ENCODE data around the gene TNS3.

DNA sequence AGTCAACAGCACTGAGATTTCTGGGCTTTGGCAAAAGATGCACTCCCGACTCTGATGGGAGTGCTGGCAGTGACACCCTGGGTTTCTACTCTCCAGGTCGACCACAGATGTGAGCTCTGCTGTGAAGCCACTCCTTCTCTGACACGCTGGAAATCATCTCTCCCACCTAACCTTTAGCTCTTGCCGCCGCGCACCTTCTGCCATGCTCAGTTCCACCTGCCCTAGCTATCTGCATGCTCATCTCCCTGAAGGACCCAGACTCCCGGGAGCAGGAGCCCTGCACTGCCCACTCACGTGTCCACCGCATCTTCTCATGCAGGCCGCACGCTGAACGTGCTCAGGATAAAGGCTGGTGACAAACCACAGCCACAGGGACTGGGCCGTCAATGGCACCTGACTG lies 174.8 kb downstream of the TNS3 start:
- TF ChIP-seq, protein P1, sequence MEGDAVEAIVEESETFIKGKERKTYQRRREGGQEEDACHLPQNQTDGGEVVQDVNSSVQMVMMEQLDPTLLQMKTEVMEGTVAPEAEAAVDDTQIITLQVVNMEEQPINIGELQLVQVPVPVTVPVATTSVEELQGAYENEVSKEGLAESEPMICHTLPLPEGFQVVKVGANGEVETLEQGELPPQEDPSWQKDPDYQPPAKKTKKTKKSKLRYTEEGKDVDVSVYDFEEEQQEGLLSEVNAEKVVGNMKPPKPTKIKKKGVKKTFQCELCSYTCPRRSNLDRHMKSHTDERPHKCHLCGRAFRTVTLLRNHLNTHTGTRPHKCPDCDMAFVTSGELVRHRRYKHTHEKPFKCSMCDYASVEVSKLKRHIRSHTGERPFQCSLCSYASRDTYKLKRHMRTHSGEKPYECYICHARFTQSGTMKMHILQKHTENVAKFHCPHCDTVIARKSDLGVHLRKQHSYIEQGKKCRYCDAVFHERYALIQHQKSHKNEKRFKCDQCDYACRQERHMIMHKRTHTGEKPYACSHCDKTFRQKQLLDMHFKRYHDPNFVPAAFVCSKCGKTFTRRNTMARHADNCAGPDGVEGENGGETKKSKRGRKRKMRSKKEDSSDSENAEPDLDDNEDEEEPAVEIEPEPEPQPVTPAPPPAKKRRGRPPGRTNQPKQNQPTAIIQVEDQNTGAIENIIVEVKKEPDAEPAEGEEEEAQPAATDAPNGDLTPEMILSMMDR (IDR thresholded peaks at IDR 0.05): no peak
- TF ChIP-seq POLR2AphosphoS5 (IDR thresholded peaks at IDR 0.05; ENCODE audit: low read depth, low read length) (no peak; the same call in 1 of the 2 replicates), SIN3A (IDR thresholded peaks at IDR 0.05; ENCODE audit: borderline replicate concordance, insufficient read depth, low read depth, low read length) (no peak)
- TF ChIP-seq, protein P2, sequence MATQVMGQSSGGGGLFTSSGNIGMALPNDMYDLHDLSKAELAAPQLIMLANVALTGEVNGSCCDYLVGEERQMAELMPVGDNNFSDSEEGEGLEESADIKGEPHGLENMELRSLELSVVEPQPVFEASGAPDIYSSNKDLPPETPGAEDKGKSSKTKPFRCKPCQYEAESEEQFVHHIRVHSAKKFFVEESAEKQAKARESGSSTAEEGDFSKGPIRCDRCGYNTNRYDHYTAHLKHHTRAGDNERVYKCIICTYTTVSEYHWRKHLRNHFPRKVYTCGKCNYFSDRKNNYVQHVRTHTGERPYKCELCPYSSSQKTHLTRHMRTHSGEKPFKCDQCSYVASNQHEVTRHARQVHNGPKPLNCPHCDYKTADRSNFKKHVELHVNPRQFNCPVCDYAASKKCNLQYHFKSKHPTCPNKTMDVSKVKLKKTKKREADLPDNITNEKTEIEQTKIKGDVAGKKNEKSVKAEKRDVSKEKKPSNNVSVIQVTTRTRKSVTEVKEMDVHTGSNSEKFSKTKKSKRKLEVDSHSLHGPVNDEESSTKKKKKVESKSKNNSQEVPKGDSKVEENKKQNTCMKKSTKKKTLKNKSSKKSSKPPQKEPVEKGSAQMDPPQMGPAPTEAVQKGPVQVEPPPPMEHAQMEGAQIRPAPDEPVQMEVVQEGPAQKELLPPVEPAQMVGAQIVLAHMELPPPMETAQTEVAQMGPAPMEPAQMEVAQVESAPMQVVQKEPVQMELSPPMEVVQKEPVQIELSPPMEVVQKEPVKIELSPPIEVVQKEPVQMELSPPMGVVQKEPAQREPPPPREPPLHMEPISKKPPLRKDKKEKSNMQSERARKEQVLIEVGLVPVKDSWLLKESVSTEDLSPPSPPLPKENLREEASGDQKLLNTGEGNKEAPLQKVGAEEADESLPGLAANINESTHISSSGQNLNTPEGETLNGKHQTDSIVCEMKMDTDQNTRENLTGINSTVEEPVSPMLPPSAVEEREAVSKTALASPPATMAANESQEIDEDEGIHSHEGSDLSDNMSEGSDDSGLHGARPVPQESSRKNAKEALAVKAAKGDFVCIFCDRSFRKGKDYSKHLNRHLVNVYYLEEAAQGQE (IDR thresholded peaks at IDR 0.05; ENCODE audit: insufficient read depth in 1 of 2, low read depth in 2 of 2, low read length in 1 of 2): no peak
